Measurements from ENCODE around the gene MEG3. TPM values are rescaled to one million over a fixed set of nuclear protein-coding genes. Genes with fewer than 3 reads are reported as not detected.

MEG3 gene
- total RNA-seq, 1 donor from 2014 or later = 0.22 TPM

- H3K27ac Mint-ChIP-seq (ENCODE audit: unreplicated experiment) = no peak overlapping the region
- peaks cover 12% of the 10 kb centered on the region for H3K36me3 Mint-ChIP-seq (ENCODE audit: unreplicated experiment)
- H3K27me3 Mint-ChIP-seq (ENCODE audit: unreplicated experiment) = peaks cover 8% of the 10 kb centered on the region
- H3K9me3 Mint-ChIP-seq (ENCODE audit: unreplicated experiment) = peaks cover 13% of the 10 kb centered on the region
- no peak overlapping the region for H3K4me3 Mint-ChIP-seq (ENCODE audit: unreplicated experiment)
- TF ChIP-seq CTCF (IDR thresholded peaks at IDR 0.05; ENCODE audit: partially characterized antibody, unreplicated experiment) = no peak
- DNase-seq = peak; percentile 11
- no peaks in the 10 kb centered on the region for H3K4me1 Mint-ChIP-seq (ENCODE audit: low read depth, unreplicated experiment)
Observed at GRCh38 chr14:100868621-100869370, 42.9 kb downstream of the MEG3 start.

- Mint-ChIP-seq H3K4me3 (ENCODE audit: unreplicated experiment) (no peak overlapping the region), H3K27me3 (ENCODE audit: unreplicated experiment) (peaks cover 11% of the 10 kb centered on the region)
- TF ChIP-seq CTCF (IDR thresholded peaks at IDR 0.05; ENCODE audit: partially characterized antibody, unreplicated experiment) = no peak
Observed at GRCh38 chr14:100871234-100872186, 45.6 kb downstream of the MEG3 start.

GRCh38 chr14:100872259-100873095 is 46.6 kb downstream of the MEG3 start:
- Mint-ChIP-seq H3K4me3 (ENCODE audit: unreplicated experiment) (no peak overlapping the region), H3K27ac (ENCODE audit: unreplicated experiment) (peak overlapping the region; percentile 19), H3K9me3 (ENCODE audit: unreplicated experiment) (peaks cover 10% of the 10 kb centered on the region), H3K27me3 (ENCODE audit: unreplicated experiment) (peaks cover 11% of the 10 kb centered on the region), H3K4me1 (ENCODE audit: low read depth, unreplicated experiment) (no peaks in the 10 kb centered on the region), H3K36me3 (ENCODE audit: unreplicated experiment) (peaks cover 12% of the 10 kb centered on the region)
- DNase-seq = peak; percentile 8
- TF ChIP-seq CTCF (IDR thresholded peaks at IDR 0.05; ENCODE audit: partially characterized antibody, unreplicated experiment) = no peak

More at GRCh38 chr14:100871234-100872186, 45.6 kb downstream of the MEG3 start:
- Mint-ChIP-seq H3K27ac (ENCODE audit: unreplicated experiment) (no peak overlapping the region), H3K4me1 (ENCODE audit: low read depth, unreplicated experiment) (no peaks in the 10 kb centered on the region), H3K36me3 (ENCODE audit: unreplicated experiment) (peaks cover 12% of the 10 kb centered on the region), H3K9me3 (ENCODE audit: unreplicated experiment) (peaks cover 10% of the 10 kb centered on the region)
- DNase-seq = peak; percentile 3

- Mint-ChIP-seq H3K27me3 (ENCODE audit: unreplicated experiment) (peaks cover 11% of the 10 kb centered on the region), H3K27ac (ENCODE audit: unreplicated experiment) (no peak overlapping the region), H3K9me3 (ENCODE audit: unreplicated experiment) (peaks cover 10% of the 10 kb centered on the region), H3K36me3 (ENCODE audit: unreplicated experiment) (peaks cover 12% of the 10 kb centered on the region), H3K4me3 (ENCODE audit: unreplicated experiment) (no peak overlapping the region), H3K4me1 (ENCODE audit: low read depth, unreplicated experiment) (no peaks in the 10 kb centered on the region)
- TF ChIP-seq CTCF (IDR thresholded peaks at IDR 0.05; ENCODE audit: partially characterized antibody, unreplicated experiment) = no peak
- DNase-seq = peak; percentile 6
Observed at GRCh38 chr14:100873096-100873482, 47.2 kb downstream of the MEG3 start.

Measured in glutamatergic neuron (in vitro differentiated cells).